ENCODE data around the gene ZMYM5. TPM values are rescaled to one million over a fixed set of nuclear protein-coding genes. Genes with fewer than 3 reads are reported as not detected.

The ZMYM5 gene
- total RNA-seq, result 12.4 and 12.8 TPM in 2 replicates

DNA sequence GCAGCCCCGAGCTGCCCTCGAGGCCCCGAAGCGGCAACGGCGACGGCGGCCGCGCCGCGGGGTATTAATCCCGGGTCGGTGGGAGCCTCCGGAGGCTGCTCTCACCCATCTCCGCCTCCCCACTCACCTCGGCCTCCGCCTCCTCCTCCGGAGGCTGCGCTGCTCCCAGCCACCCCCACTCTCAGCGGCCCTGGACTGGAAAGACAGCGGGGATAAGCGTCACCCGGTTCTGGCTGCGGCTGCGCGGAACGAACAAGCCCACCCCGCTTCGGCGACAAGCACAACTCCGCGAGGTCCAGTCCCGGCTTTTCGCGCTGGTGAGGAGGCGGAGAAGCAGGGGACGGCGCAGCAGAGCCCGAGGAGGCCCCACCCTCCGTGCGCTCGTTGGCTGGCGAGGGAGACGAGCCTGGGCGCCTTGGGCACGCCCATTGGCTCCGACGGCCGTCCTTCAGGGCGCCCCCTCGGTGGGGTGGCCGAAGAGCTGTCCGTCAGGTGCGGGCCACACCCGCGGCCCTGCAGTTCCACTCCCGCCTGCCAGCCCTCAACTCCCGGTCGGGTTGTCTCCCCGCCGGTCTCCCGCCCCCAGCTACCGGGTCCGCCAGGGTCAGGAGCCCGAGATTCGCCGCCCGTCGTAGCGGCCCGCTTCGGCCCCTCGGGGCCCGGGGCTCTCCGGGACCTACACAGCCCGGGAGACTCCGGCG, at the start of gene ZMYM5:
Gene ZMYM5, minus strand, starts transcription at position 327 of the 701 bp plus-strand sequence. CDS start 11,469 bp downstream, outside the sequence.

GRCh38 chr13:19782727-19783682, 80.4 kb downstream of the ZMYM5 start, which contains the start of gene PSPC1:
TSS of gene PSPC1 (minus strand) at chr13:19782945. CDS start at chr13:19782757, 188 bp downstream.

Other genes with a start within 250 kb of the ZMYM5 start
- 15.1 and 19.0 TPM in 2 replicates for gene MPHOSPH8, start 230.0 kb downstream of the ZMYM5 start, total RNA-seq
- 40.8 and 46.4 TPM in 2 replicates for gene PSPC1, start 80.7 kb downstream of the ZMYM5 start, total RNA-seq
- 43.5 and 50.8 TPM in 2 replicates for gene ZMYM2, start 95.1 kb upstream of the ZMYM5 start, total RNA-seq

Data from smooth muscle cell of bladder (primary cell).